DMS53 treated with DMSO at 0.1 percent for 48 hours (cell line): Measurements from ENCODE around the gene PSMA8.
"Not testable (repeated sequence)": the region's sequence is repeated elsewhere in the genome, so short reads cannot be mapped to it uniquely, and the experiment has no call there.

Experiments
- DNase-seq: peaks from one replicate; lab custom pipeline; 2025; ENCODE audit not compliant: unreplicated experiment; lab: John Stamatoyannopoulos, UW

PSMA8 gene

GRCh38 chr18:26133652-26134051, at the start of gene PSMA8:
PSMA8 (plus strand) TSS chr18:26133869; CDS start chr18:26133966, 97 bp downstream.
- DNase-seq: no peak

- no peak for DNase-seq
Observed at GRCh38 chr18:26085056-26085455, 48.6 kb upstream of the PSMA8 start.

GRCh38 chr18:26086959-26087358, 46.7 kb upstream of the PSMA8 start:
- DNase-seq: no peak

DNA sequence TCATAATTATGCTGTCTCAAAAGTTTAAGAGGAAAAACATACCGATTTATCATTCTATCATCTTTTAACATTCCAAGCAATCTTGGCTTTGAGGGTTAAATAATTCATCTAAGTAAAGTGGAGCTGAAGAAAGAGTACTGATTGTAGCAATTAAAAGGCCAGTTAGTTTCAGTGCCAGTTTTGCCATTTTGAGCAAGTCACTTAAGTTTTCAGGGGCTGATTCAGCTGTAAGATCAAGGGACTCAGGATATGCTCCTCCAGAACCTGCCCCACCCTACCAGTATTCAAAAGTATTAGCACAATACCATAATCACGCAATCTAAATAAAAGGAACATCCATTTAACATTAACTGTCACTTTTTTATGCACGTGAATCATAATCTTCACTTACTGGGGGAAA, 45.2 kb upstream of the PSMA8 start:
- DNase-seq: no peak

- DNase-seq: no peak
Observed at GRCh38 chr18:26089293-26090129, 44.2 kb upstream of the PSMA8 start.

GRCh38 chr18:26090130-26091046, 43.3 kb upstream of the PSMA8 start, which contains the start of gene SS18:
SS18 (minus strand) TSS chr18:26090613; CDS start chr18:26090569, 44 bp downstream.
- peak; percentile 82 for DNase-seq

DNA sequence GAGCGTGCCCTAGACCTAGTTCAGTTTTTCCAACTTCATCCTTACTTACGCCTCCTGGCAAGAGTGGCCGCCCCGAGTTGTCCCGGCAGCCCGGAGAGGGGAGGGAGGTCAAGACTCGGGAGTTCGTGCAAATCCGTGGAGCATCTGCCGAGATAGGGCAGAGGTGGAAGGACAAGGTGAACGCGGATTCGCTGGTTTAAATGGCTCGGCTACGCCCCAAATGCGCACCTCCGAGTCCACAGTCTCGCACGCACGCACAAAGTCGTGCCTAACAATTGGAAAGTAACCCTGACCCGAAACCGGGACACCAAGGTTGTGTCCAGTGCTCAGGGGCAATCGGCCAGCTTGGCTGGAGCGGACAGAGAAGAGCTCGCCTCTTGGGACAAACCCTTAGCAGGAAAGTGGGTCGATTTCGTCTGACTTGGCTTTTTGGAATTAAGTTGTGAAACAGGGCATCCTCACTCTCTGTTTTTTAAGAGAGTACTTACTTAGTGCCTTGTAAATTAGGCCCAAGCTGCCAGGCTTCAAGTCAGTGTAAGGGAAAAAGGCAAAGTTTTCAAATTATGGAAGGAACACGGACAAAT, 42.5 kb upstream of the PSMA8 start:
- DNase-seq: peak; percentile 79

- no peak for DNase-seq
Observed at GRCh38 chr18:26096852-26097251, 36.8 kb upstream of the PSMA8 start.

DNA sequence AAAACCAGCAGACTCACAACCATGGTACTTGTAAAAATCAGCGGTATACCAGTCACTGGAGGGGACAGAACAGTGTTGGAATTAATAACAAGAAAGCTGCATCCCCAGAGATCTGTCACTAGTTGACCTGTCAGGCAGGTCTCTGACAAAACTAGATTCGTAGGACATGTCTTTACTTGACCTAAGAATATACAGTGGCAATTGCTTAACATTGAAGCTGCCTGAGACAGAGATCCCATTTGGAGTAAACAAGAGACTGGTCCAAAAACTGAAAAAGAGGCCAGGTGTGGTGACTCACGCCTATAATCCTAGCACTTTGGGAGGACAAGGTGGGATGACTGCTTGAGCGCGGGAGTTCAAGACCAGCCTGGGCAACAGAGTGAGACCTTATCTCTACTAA, 36.1 kb upstream of the PSMA8 start:
- no peak for DNase-seq

- DNase-seq: no peak
Observed at GRCh38 chr18:26103579-26103978, 30.1 kb upstream of the PSMA8 start.

DNA sequence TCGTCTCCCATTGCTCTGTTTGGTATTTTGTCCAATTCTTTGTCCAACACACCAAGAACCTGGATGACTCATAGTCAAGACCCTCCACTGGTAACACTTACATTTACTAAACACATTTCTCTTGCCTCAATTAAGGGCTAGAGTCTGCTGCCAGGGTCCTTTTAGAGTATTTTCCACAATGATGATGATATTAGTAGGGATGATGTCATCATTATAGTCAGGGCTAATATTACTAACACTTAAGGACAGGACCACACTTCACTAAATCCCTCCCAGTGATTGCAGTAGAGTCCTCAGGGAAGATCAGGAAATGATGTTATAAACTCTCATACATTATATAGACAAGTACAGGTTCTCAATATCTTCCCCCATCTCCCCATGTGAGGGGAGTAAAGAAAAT, 29.6 kb upstream of the PSMA8 start:
- no peak for DNase-seq

GRCh38 chr18:26119246-26119645, 14.4 kb upstream of the PSMA8 start:
- DNase-seq: no peak

DNA sequence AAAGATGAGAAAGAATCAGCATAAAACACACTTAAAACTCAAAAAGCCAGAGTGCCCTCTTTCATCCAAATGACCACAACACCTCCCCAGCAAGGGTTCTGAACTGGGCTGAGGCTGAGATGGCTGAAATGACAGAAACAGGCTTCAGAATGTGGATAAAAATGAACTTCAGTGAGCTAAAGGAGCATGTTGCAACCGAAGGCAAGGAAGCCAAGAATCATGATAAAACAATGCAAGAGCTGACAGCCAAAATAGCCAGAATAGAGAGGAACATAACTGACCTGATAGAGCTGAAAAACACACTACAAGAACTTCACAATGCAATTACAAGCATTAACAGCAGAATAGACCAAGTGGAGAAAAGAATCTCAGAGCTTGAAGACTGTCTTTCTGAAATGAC, 12.2 kb upstream of the PSMA8 start:
- no peak for DNase-seq

DNA sequence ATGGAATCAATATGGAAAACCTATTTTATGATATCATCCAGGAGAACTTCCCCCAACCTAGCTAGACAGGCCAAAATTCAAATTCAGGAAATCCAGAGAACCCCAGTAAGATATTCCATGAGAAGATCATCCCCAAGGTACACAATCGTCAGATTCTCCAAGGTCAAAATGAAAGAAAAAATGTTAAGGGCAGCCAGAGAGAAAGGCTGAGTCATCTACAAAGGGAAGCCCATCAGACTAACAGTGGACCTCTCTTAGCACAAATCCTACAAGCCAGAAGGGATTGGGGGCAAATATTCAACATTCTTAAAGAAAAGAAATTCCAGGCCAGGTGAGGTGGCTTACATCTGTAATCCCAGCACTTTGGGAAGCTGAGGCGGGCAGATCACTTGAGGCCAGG, 11.7 kb upstream of the PSMA8 start:
- DNase-seq: not testable (repeated sequence)

DNA sequence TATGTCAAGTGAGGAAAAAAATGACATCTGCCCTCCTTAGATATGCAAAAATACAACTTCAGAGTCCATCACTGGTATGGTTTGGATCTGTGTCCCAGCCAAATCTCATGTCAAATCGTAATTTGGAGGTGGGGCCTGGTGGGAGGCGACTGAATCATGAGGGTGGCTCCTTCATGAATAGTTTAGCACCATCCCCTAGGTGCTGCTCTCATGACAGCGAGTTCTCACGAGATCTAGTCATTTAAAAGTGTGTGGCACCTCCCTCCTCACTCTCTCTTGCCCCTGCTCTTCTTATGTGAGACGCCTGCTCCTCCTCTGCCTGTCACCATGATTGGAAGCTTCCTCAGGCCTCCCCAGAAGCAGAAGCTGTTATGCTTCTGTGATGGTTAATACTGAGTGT, 5.9 kb upstream of the PSMA8 start:
- DNase-seq: no peak

- DNase-seq: not testable (repeated sequence)
Observed at GRCh38 chr18:26128192-26128591, 5.5 kb upstream of the PSMA8 start.

- DNase-seq: no peak
Observed at GRCh38 chr18:26134107-26134506, 438 bp downstream of the PSMA8 start.

DNA sequence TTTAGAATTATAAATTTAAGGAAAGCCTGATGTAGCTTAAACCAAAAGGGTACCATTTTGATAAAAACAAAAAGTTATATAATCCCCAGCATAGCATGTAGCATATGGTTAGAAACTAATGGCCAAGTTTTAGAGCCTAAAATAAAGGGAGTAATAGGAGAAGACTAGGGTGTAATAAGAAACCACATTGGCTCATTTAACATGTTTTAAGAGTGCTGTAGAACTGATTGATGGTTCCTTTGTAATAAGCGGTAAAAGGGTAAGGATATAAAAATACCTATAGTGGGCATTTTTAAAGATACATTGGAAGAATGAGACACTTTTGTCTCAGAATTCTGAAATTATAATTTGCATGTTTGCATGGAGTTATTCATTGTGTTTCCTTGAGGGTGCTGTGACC, 1.9 kb downstream of the PSMA8 start:
- DNase-seq: no peak

GRCh38 chr18:26157326-26157725, 23.7 kb downstream of the PSMA8 start:
- DNase-seq: no peak

DNA sequence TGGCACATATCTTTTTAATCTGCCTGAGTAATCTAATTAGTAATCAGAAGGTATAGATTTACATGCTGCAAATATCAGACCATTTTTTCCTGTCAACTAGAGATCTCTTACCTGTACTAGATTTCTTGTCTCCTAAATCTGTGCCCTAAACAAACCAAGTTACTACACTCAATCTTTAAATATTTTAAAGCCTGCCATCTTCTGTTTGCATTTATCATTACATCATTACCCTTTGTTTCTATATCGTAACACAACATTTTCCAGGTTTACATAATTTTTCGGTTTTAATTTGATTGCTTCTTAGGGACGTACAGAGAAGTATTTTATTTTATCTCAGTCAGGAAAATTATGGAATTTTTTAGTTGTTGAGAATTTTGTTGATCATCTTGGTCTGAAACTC, 25.7 kb downstream of the PSMA8 start:
- DNase-seq: no peak

GRCh38 chr18:26164571-26164970, 30.9 kb downstream of the PSMA8 start:
- no peak for DNase-seq
